ENCODE data around the gene ATP11C. TPM values are rescaled to one million over a fixed set of nuclear protein-coding genes. Genes with fewer than 3 reads are reported as not detected.

ATP11C gene
- total and polyA plus RNA-seq, 2 experiments from 2014 or later: 8.5 to 22.3 TPM

DNA sequence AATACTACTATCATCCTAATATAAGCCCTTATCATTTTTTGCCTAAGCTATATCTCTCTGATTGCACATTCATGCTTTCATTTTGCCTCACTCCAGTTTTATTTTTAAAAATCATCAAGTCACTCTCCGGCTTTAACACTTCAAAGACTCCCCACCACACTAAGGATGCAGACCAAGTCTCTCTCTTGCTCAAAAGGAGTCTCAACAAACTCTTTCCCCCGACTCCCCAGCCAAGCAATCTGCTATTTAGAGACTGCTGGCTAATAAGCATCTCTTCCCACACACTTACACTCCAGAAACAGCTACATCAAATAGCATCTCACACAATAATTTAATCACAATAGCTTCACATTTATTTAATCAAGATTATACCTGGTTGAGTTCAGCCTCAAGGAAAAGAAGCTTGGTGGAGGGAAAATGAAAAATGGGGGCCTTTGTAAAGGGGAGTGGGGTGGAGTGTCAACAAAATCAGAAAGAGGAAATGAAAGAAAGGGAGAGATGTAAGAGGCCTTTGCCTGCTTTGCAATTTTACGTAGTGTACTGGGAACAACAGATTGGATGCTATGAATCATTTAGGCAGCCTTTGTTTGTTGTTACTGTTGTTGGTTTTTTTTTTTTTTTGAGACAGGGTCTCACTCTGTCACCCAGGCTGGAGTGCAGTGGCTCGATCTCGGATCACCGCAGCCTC is 120.8 kb downstream of the ATP11C start:
- Histone ChIP-seq H3K27ac (no peak overlapping the region), H3K9me2 (replicated peaks; ENCODE audit: insufficient read depth) (no peaks in the 10 kb centered on the region), H4K20me1 (ENCODE audit: insufficient read depth, poor library complexity, severe bottlenecking) (no peaks in the 10 kb centered on the region), H3K27me3 (no peaks in the 10 kb centered on the region), H3K4me2 (no peak overlapping the region), H3K79me2 (no peaks in the 10 kb centered on the region), H3K36me3 (replicated peaks; ENCODE audit: insufficient read depth, low read depth) (no peaks in the 10 kb centered on the region), H2AFZ (no peak overlapping the region), H3K4me3 (no peak overlapping the region), H3K9me3 (ENCODE audit: low read depth) (no peaks in the 10 kb centered on the region), H3K4me1 (ENCODE audit: insufficient read depth) (no peaks in the 10 kb centered on the region)
- 88% methylated on average over 6 of the region's 6 CpGs for WGBS (ENCODE audit: low lambda C conversion rate, missing lambda C conversion rate)
- TF ChIP-seq EZH2 (IDR thresholded peaks at IDR 0.05; ENCODE audit: borderline replicate concordance) (no peak), EZH2phosphoT487 (IDR thresholded peaks at IDR 0.05; ENCODE audit: low read depth, severe bottlenecking, unreplicated experiment) (no peak), CTCF (IDR thresholded peaks at IDR 0.05; ENCODE audit: poor library complexity) (no peak)
- no peak for DNase-seq (ENCODE audit: low spot score)

GRCh38 chrX:139804482-139804881 is 128.4 kb downstream of the ATP11C start:
- Histone ChIP-seq H2AFZ (no peak overlapping the region), H3K36me3 (replicated peaks; ENCODE audit: insufficient read depth, low read depth) (peaks cover 4% of the 10 kb centered on the region), H3K79me2 (no peaks in the 10 kb centered on the region), H3K27ac (no peak overlapping the region), H3K4me1 (ENCODE audit: insufficient read depth) (no peaks in the 10 kb centered on the region), H3K9me3 (ENCODE audit: low read depth) (no peaks in the 10 kb centered on the region), H3K4me3 (no peak overlapping the region), H3K4me2 (no peak overlapping the region), H4K20me1 (ENCODE audit: insufficient read depth, poor library complexity, severe bottlenecking) (no peaks in the 10 kb centered on the region), H3K27me3 (no peaks in the 10 kb centered on the region), H3K9me2 (replicated peaks; ENCODE audit: insufficient read depth) (no peaks in the 10 kb centered on the region)
- DNase-seq (ENCODE audit: low spot score): no peak
- no peak for TF ChIP-seq EZH2 (IDR thresholded peaks at IDR 0.05; ENCODE audit: borderline replicate concordance)
- TF ChIP-seq CTCF (IDR thresholded peaks at IDR 0.05; ENCODE audit: poor library complexity): no peak
- no peak for TF ChIP-seq EZH2phosphoT487 (IDR thresholded peaks at IDR 0.05; ENCODE audit: low read depth, severe bottlenecking, unreplicated experiment)
- 74% methylated on average over 1 of the region's 1 CpG for WGBS (ENCODE audit: low lambda C conversion rate, missing lambda C conversion rate)

DNA sequence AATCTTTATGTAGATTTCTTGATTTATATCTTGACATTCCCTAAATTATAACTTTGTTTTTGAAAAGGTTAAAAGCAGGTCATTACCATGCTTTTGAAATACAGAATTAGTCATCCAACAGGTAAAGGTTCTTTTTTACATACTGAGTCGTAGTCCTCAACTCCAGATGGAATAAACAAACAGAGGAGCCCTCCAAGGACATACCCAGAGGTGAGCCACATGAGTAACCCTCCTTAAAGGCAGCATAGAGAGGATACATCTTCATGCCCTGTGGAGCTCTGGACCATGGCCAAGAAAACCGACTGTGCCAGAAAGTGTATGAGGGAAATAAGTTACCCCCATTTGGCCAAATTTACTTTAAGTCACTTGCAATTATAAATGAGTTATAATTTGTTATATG is 129.6 kb downstream of the ATP11C start:
- H4K20me1 ChIP-seq (ENCODE audit: insufficient read depth, poor library complexity, severe bottlenecking): no peaks in the 10 kb centered on the region
- H2AFZ ChIP-seq: no peak overlapping the region
- H3K4me2 ChIP-seq: no peak overlapping the region
- H3K79me2 ChIP-seq: no peaks in the 10 kb centered on the region
- H3K9me3 ChIP-seq (ENCODE audit: low read depth): no peaks in the 10 kb centered on the region
- H3K9me2 ChIP-seq (replicated peaks; ENCODE audit: insufficient read depth): no peaks in the 10 kb centered on the region
- 62% methylated on average over 2 of the region's 2 CpGs for WGBS (ENCODE audit: low lambda C conversion rate, missing lambda C conversion rate)
- peaks cover 4% of the 10 kb centered on the region for H3K36me3 ChIP-seq (replicated peaks; ENCODE audit: insufficient read depth, low read depth)
- TF ChIP-seq EZH2phosphoT487 (IDR thresholded peaks at IDR 0.05; ENCODE audit: low read depth, severe bottlenecking, unreplicated experiment) (no peak), EZH2 (IDR thresholded peaks at IDR 0.05; ENCODE audit: borderline replicate concordance) (no peak), CTCF (IDR thresholded peaks at IDR 0.05; ENCODE audit: poor library complexity) (no peak)
- no peak overlapping the region for H3K27ac ChIP-seq
- no peak overlapping the region for H3K4me3 ChIP-seq
- no peak for DNase-seq (ENCODE audit: low spot score)
- no peaks in the 10 kb centered on the region for H3K27me3 ChIP-seq
- no peaks in the 10 kb centered on the region for H3K4me1 ChIP-seq (ENCODE audit: insufficient read depth)

Measured in hepatocyte (in vitro differentiated cells).